ENCODE data around the gene DDX49.

GRCh38 chr19:18893587-18894253, 25.8 kb upstream of the DDX49 start:
- TF ChIP-seq POLR2A (IDR thresholded peaks at IDR 0.05; ENCODE audit: low read length) (no peak), GATA1 (IDR thresholded peaks at IDR 0.05; ENCODE audit: low read depth, low read length) (no peak)

Data from erythroblast (primary cell).